HPDE6-E6E7 (cell line): ENCODE data around the gene DUOX2.
A peak's percentile ranks its signal among the peaks of the same experiment; 100 is the strongest.
"Not testable (repeated sequence)": the region's sequence is repeated elsewhere in the genome, so short reads cannot be mapped to it uniquely, and the experiment has no call there.

Experiments
- DNase-seq: peaks from one replicate; pipeline ENCODE4 v3.0.0; 2011; ENCODE audit warnings: missing footprints; ENCODE audit errors: extremely low spot score

The DUOX2 gene

DNA sequence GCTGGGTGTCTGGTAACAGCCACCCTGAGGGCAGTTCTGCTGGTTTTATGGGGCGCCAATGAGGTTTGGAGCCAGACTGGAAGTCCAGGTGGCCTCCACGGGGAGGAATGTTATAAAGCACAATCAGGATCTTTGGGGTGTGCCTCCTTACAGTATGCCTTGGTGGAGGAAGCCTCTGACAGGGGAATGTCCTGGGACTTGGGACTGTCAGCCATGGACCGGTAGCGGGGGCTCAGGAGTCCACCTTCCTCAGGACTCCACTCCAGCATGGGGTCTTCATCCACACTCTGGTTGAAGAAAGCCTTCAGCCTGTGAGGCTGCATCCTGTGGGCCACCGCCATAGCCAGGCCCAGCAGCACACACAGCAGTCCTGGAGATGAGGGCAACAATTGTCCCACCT lies 5.0 kb upstream of the DUOX2 start:
- DNase-seq, result no peak

DNA sequence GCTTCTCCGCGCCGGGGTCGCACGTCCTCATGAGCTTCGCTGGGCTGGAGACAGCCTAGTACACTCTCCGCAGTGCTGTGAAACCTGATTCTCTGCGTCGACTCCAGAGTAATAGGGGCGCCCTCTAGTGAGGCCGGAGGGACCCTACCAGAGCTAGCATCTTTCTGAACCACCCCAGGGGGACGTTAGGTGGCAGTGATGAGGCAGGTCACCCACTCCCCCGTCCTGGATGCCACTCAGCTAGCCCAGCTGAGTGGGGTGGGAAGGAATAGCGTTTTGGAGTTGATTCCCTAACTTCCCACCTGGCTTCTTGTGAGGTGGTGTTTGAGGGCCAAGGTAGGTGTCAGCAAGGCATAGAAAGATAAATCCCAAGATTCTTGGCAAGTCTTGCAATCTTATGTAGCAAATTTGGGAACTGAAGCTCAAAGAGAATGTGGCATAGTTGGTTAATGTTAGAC lies 4.2 kb upstream of the DUOX2 start:
- DNase-seq, result peak; percentile 92

DNA sequence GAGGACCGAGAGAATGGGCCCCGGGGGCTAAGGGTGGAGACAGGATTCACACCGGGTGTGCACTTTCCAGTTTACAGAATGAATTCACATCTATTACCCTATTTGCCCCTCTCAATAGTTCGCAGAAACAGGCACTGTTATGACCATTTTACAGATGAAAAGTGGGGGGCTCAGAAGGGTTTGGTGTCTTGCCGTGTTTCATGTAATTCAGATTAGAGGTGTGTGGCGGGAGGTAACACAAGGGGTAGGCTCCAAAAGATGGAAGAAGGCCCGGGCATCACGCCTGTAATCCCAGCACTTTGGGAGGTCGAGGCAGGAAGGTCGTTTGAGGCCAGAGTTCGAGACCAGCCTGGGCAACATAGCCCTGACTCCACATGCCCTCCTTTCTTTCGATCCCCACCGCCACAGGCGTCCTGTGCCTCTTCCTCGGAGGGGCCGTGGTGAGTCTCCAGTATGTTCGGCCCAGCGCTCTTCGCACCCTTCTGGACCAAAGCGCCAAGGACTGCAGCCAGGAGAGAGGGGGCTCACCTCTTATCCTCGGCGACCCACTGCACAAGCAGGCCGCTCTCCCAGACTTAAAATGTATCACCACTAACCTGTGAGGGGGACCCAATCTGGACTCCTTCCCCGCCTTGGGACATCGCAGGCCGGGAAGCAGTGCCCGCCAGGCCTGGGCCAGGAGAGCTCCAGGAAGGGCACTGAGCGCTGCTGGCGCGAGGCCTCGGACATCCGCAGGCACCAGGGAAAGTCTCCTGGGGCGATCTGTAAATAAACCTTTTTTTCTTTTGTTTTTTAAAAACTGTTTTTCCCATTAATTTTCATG lies 3.5 kb upstream of the DUOX2 start:
- DNase-seq, result no peak

DNA sequence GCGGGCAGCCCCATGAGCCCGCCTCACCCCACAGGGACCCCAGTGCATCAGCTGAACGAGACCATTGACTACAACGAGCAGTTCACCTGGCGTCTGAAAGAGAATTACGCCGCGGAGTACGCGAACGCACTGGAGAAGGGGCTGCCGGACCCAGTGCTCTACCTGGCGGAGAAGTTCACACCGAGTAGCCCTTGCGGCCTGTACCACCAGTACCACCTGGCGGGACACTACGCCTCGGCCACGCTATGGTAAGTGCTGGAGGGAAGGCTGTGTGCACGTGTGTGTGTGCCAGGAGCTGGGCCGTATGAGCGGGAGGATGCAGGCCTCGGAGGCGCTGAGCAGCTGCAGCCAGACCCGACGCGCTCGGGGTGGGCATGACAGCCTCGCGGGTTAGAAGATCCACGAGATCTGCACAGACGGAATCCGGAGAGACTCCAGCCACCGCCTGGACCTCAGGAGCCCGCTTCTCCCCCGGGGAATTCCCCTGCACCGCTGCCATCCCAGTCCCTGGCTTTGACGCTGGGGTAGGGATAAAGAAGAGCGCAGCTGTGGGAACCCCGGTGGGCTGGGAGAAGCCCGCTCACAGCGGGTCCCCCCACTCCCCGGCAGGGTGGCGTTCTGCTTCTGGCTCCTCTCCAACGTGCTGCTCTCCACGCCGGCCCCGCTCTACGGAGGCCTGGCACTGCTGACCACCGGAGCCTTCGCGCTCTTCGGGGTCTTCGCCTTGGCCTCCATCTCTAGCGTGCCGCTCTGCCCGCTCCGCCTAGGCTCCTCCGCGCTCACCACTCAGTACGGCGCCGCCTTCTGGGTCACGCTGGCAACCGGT lies 2.7 kb upstream of the DUOX2 start:
- DNase-seq, result no peak

DNA sequence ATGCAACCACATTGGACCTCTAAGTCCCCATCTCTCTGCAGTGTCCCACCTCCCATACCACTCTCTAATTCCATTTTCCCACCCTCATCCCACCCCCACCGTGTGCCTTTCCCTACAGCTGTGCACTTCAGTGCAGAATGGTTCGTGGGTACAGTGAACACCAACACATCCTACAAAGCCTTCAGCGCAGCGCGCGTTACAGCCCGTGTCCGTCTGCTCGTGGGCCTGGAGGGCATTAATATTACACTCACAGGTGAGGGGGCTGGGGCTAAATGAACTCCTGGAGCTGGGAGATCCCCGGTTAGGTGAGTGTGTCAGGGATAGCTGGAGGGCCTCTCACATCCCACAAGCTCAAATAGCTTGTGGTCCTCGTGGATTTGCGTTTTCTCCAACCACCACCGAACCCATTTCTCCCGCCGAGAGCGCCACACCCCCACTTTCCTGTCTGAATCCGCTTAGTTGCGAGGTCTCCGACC lies 2.1 kb upstream of the DUOX2 start:
- no peak for DNase-seq

DNA sequence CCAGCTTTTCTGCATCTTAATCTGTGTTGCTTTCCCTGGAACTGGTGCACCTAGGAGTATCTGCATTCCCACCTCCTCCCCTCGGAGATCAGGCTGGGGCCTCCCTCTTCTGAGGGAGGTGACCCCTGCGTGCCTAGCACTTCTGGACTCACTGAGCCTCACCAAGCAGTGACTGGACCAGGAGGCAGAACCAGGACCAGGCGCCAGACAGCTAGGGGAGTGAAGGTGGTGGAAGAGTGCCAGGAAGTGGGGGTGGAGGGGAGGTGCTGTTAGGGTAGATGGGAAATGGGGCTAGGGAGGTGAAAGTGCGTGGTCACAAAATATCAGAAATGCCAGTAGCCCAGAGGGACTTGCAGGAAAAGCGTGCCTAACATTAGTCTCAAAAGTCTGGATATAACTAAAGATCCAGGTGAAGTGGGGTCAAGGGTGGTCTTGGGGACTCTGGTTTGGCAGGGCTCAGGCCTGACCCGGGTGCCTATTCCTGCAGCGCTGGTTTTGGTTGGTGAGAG lies 1.4 kb upstream of the DUOX2 start:
- no peak for DNase-seq

DNA sequence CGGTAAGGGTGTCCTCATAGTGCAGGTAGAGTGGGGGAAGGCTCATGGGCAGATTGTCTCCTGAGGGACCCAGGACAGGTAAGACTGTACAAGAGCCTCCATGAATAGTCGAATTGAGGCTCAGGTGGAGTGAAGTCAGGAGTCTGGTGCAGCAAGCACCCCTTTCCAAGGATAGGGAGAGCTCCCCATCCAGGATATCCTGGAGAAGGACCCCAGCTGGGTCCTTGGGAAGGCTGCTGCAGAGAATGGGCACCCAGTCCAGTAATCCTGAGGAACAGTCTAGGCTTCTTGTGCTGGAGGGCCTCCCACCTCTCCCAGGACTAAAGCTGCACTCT lies 746 bp upstream of the DUOX2 start:
- no peak for DNase-seq

DNA sequence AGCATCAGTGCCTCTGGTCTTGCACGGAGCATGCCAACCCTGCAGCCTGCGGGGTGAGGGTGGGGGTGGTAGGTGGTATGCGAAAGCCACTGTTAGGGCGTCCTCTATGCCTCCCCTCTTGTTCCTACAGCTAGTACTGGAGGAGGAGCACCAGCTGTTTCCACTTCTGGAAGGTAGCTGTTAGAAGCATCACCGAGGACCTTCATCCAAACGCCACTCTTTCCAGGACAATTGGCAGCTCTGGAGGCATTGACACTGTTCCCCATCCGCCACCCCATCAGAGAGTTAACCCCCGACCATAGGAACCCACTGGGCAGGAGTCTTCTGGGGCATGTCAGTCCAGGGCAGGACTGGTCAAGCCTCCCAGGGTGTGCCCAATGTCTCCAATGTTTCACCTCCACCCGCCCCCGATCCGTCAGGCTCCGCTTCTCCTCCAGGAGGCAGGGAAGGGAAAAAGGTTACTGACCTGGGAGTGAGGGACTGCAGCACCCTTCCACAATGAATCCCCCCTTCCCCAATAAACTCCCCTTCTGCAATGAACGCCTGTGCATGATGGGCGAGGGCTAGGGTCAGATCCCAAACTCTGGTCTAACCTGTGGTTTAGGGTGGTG lies 487 bp downstream of the DUOX2 start:
- DNase-seq, result no peak

DNA sequence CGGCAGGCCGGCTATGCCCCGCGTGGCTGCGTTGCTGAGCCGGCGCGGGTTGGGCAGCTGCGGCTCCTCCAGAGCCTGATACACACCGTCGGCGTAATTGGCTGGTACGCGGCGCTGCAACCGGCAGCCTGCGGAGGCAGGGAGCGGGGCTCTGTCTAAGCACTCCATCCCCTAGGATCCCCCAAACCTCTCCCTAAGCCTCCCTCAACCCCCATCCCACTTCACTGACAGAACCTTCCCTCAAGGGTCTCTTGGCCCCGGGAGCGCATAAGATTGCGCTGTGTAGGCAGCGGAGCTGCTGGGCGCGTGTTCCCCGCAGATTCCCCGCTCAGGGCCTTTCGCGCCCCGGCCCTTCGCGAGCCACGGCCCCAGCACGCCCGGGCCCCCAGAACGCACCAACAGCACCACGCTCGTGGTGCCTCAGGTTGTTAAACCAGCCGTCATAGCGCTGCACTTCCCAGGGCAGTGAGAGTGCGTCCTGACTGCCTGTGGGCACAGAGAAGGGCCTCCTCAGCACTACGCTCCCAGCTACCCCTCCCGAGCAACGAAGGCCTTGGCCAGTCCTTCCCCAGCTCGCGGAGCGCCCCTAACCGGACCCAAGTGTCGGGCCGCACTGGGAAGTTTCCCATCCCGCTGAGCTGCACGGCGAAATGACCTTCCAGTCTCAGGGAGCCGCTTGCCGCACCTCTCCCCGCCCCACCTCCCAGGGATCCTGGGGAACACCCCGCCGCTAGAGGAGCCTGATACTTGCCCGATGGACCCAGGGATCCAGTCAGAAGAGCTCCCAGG lies 1.2 kb downstream of the DUOX2 start:
- DNase-seq, result no peak

DNA sequence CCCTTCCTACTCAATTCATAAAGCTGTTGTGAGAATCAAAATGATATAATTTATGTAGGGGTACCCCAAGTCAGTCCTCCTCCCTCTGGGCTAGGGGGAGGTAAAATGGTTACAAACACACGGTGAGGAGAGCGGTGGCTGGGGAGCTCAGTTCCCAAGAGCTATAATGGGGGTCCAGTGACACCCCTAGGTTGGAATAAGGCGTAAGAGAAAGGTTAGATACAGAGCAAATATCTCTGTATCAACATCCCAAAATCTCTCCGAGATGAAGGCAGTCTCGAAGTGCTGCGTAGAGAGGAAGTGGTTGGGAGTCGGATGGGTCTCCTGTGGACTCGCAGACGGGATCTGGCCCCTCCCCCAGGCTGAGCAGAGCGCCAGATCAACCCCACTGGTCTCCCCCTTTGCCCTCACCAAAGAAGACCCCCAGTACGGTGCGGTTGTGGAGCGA lies 1.8 kb downstream of the DUOX2 start:
- no peak for DNase-seq

DNA sequence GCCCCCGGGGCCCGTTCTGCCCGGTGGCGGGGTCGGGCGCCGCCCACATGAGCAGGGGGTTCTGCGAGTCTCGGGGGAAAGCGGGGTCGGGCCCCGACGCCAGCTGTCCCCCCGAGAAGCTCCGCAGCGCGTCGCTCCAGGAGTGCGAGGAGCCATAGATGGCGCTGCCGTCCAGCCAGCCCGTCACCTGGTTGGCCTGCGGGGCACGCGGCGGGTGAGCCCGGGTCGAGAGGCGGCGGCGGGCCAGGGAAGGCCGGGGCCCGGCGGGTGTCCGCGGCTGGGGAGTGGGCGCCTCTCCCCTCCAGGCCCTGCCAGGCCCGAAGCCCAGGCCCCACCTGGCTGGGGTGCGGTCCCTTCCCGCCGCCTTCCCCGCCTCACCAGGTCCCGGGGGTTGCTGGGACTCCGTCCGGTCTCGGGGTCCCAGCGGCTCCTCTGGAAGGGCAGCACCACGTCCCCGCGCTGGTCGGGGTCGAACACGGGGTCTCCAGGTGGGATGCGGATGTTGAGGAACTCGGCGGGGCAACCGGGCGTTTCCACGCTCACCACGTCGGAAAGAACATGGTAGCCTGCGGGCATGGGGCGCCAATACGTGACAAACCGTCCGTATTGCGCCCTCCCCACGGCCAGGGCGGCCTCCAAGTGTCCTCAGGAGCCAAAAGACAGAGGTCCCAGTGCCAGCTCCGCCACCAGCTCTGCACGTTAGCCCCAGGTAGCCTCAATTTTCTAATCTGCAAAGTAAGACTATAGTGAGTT lies 2.4 kb downstream of the DUOX2 start:
- no peak for DNase-seq

DNA sequence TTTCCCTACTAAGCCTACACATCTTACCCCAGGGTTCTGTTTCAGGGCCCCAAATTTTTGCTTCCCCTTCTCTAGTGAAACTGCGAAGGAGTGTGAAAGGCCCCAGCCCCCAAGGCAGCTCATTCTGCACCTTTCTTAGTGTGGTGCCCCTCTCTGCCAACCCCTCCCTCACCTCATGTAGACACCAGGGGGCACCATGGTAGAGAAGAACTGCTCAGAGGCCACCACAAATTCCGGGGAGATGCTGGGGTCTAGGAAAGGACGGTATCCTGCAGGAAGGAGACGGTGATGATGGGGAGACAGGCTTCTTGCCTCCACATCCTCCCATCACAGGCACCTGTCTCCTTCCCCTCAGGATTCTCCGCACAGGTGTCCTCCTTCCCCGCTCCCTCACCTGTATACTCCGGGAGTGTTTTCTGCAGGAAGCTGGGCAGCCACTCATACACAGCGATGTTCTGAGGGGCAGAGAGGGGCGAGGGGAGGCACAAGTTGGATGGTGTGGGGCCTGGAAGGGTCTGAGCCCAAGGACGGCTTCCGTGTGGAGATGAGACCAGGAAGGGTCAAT lies 3.6 kb downstream of the DUOX2 start:
- DNase-seq, result no peak

DNA sequence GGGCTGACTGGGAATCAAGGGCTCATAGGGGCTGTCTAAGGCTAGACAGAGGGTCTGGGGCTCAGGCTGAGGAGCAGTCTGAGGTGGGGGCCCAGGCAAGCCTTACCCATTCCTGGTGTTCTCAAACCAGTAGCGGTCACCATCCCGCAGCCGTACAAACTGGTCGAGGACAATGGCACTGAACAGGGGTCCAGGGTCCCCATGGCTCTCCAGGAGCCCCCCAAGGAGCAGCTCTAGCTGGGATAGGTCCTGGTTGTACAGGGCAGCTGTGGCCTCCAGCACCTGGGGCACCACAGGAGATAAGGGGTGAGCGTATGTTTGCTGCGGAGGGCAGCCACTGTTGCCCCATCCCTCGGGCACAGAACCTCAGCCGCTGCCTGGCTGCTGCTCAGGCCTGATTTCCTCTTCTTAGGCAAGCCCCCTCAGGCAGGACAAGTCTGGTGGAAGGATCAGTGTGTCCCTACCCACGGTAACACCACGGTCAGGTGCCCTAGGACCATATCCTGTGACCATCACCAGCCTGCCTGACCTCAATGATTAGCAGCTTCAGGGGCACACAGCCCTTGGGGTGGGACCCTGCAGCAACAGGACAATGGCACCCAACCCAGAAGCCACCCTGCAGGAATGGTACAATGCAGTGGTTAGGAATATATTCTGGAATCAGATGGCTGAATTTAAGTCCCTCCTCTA lies 5.9 kb downstream of the DUOX2 start:
- DNase-seq, result no peak

DNA sequence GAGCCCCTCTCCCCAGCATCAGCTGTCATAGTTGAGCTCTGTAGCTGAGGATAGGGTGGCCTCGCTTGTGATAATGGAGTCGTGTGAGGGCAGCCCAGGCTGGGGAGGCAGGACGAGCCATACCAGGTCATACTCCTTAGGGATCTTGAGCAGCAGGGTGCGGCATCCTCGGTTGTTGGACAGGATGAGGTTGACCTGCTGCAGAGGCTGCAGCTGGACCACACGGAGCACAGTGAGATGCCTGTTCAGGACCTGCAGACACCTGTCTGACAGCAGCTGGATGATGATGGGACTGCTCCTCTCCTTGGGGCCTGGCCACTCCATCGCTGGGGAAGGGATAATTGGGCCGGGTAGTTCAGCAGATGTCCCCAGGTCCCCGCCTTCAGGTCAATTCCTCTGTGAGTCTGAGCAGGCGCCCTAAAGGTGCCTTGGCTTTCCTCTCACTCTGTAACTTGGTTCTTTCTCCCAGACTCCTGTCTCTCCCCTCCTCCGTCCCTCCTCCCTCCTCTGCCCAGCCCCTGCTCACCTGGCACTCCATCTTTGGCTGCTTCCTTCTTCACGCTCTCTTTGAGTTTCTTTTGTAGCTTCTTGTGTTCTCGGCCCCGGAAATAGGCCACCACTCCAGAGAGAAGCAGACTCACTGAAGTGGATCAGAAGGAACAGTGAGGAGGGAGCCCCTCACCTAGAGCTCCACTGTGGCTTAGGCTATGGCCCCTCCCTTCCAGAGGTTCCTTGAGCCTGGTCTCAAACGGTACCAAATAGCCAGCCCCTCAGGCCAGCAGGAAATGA lies 7.8 kb downstream of the DUOX2 start:
- no peak for DNase-seq

DNA sequence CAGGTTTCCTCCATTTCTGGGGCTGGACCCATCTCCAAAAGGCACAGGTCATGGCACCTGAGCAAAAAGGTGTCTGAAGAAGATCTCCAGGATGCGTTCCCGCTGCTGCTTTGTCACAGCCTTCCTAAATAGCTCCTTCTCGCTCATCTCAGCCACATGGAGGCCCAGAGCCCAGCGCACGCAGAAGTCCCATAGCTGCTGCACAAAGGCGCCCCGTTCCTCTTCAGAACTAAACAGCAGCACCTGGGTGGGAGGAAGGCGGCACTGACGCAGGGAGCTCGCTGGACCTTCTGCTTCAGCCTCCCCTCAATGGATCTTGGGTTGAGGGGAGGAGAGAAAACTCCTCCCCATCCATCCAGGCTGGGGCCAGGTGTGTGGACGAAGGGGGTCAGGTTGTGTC lies 8.4 kb downstream of the DUOX2 start:
- DNase-seq, result no peak

DNA sequence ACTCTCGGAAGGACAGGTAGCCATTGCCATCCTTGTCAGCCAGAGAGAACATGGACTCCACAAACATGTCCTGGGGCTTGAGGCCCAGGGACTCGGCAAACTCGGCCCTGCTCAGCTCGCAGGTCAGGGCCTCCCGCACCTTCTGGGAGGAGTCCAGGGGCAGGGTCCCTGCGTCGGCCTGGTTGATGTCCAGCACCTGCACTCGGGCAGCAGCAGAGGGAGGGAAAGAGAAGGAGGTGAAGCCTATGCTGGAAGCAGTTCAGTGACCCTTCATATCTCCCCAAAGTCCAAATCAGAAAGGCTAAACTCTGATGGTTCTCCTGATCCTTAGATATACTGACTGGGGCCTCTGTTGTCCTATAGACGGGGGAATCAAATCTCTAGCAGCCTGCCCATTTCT lies 9.8 kb downstream of the DUOX2 start:
- not testable (repeated sequence) for DNase-seq

DNA sequence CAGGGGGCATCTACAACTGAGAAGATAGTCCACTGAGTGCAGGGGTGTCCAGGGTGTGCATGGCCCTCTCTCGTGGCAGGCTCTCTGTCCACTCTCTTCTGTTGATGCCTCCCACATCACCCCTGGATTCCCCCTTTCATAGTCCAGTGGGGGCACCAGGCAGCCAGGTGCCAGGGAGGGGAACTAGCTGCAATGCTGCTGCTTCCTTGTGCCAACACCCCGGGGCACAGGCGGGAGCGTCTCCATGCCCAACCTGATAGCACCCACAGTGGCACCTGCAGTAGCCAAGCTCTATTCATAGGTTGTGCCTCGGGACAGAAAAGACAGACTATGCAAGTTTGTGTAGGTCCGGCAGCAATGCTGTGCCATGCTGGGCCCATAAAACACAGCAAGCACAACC lies 11.7 kb downstream of the DUOX2 start:
- no peak for DNase-seq

DNA sequence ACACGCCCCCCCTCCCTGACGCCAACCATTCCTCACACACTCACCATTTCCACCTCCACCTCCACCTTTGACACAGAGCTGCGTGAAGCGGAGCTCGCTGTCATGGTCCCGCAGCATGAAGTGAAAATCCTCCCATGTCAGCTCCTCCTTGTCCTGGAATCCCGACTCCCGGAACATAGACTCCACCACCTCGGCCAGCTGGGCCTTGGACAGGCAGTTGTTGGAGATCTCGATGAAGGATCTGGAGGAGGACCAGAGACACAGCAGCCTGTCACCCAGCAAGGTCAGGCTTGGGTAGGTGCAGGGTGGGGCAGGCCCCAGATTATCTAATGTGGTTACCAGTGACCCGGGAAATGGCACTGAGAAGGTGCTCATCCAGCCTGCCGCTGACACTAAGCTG lies 12.2 kb downstream of the DUOX2 start:
- DNase-seq, result no peak
